K562 (cell line): ENCODE results near the gene ADIPOQ.

Experiments used
- BCL6 ChIP-seq: fragments of 250-450 bp; sonication (Bioruptor Pico); IDR thresholded peaks from 2 replicates; pipeline ENCODE4 v1.4.0; 2020
- RFX5 ChIP-seq: IDR thresholded peaks from 2 replicates; pipeline ENCODE4 v1.6.1; 2011; ENCODE audit warnings: low read depth, mild to moderate bottlenecking, improper control_type of control experiment, low read length
- TARDBP ChIP-seq: fragments of 450-650 bp; IDR thresholded peaks from 2 replicates; pipeline ENCODE4 v1.6.1; 2016
- TBP ChIP-seq: optimal IDR thresholded peaks from 2 replicates; pipeline ENCODE3; 2011; ENCODE audit warnings: low read depth, low read length, improper control_type of control experiment
- USF2 ChIP-seq: sonication (generic); formaldehyde crosslinking; IDR thresholded peaks from 2 replicates; pipeline ENCODE4 v1.5.0; 2020; ENCODE audit warnings: missing genetic modification reagents
- ZFP30 ChIP-seq: fragments of 250-450 bp; sonication (Bioruptor Pico); IDR thresholded peaks from 2 replicates; pipeline ENCODE4 v1.8.0; 2022; ENCODE audit warnings: moderate library complexity, mild to moderate bottlenecking, inconsistent platforms, borderline replicate concordance
- ZNF395 ChIP-seq: fragments of 200-800 bp; sonication (Bioruptor generic); IDR thresholded peaks from 2 replicates; pipeline ENCODE4 v1.6.1; 2017; ENCODE audit warnings: missing genetic modification characterization, missing compliant biosample characterization

- no peak for TF ChIP-seq BCL6 (CRISPR knock-in tag)
- no peak for TF ChIP-seq USF2 (CRISPR knock-in tag)
- TF ChIP-seq TARDBP: no peak
- no peak for TF ChIP-seq ZFP30 (CRISPR knock-in tag)
- no peak for TF ChIP-seq RFX5
- no peak for TF ChIP-seq TBP
- no peak for TF ChIP-seq ZNF395
Observed at GRCh38 chr3:186844908-186845307, 2.4 kb downstream of the ADIPOQ start.
